Fibroblast of lung (primary cell): ENCODE results near the gene DOLK. TPM values are rescaled to one million over a fixed set of nuclear protein-coding genes. Genes with fewer than 3 reads are reported as not detected.
A peak's percentile ranks its signal among the peaks of the same experiment; 100 is the strongest.

Source experiments
- DNase-seq, 2 donors: peaks; one replicate each; pipeline versions ENCODE4 v3.0.0 to v3.0.0-alpha.2; 2010; ENCODE audit warnings: low read depth in 2 of 2
- H2AFZ ChIP-seq: 2 replicates; pipeline ENCODE4 v1.5.1; 2012; ENCODE audit warnings: low read length, control low read depth, inconsistent platforms
- H3K27ac ChIP-seq: 2 replicates; pipeline ENCODE4 v1.5.1; 2011; ENCODE audit warnings: low read length, control low read depth; ENCODE audit not compliant: insufficient read depth
- H3K27me3 ChIP-seq: 2 replicates; pipeline ENCODE4 v1.5.1; 2011; ENCODE audit warnings: mild to moderate bottlenecking, low read length; ENCODE audit not compliant: control insufficient read depth, insufficient read depth
- H3K36me3 ChIP-seq: 2 replicates; pipeline ENCODE4 v1.5.1; 2011; ENCODE audit warnings: low read length; ENCODE audit not compliant: control insufficient read depth, insufficient read depth
- H3K4me1 ChIP-seq: 2 replicates; pipeline ENCODE4 v1.5.1; 2011; ENCODE audit warnings: low read length; ENCODE audit not compliant: control insufficient read depth, insufficient read depth; ENCODE audit errors: extremely low read depth
- H3K4me2 ChIP-seq: 2 replicates; pipeline ENCODE4 v1.5.1; 2011; ENCODE audit warnings: low read length, control low read depth; ENCODE audit not compliant: insufficient read depth; ENCODE audit errors: extremely low read depth
- H3K4me3 ChIP-seq, 4 experiments: fragments of 200-600 bp in 1 of 4; sonication (generic) in 1 of 4; replicated peaks in 1 of 4; 2 replicates each; pipeline ENCODE4 v1.5.1; 2011 to 2016; ENCODE audit warnings: low read length in 4 of 4, low read depth in 3 of 4, mild to moderate bottlenecking in 3 of 4, control low read depth in 2 of 4, inconsistent platforms in 1 of 4, mixed read lengths in 1 of 4; ENCODE audit not compliant: insufficient read depth in 1 of 4; ENCODE audit errors: control extremely low read depth in 1 of 4
- H3K79me2 ChIP-seq: 2 replicates; pipeline ENCODE4 v1.5.1; 2012; ENCODE audit warnings: mild to moderate bottlenecking, low read length, inconsistent platforms; ENCODE audit not compliant: control insufficient read depth, insufficient read depth
- H3K9ac ChIP-seq: 2 replicates; pipeline ENCODE4 v1.5.1; 2011; ENCODE audit warnings: mild to moderate bottlenecking, low read length, control low read depth; ENCODE audit not compliant: insufficient read depth
- H3K9me3 ChIP-seq: 2 replicates; pipeline ENCODE4 v1.5.1; 2012; ENCODE audit warnings: low read depth, low read length; ENCODE audit not compliant: control insufficient read depth, insufficient read depth
- H4K20me1 ChIP-seq: 2 replicates; pipeline ENCODE4 v1.5.1; 2011; ENCODE audit warnings: low read length; ENCODE audit not compliant: control insufficient read depth, insufficient read depth; ENCODE audit errors: extremely low read depth
- CTCF ChIP-seq, 2 donors: IDR thresholded peaks in 1 of 2; conservative IDR thresholded peaks in 1 of 2; 1 replicate in 1 of 2; 2 replicates in 1 of 2; pipeline ENCODE4 v1.5.1; 2011 to 2012; ENCODE audit warnings: low read length in 2 of 2, control low read depth in 1 of 2, inconsistent platforms in 1 of 2, low read depth in 1 of 2, mild to moderate bottlenecking in 1 of 2
- EZH2 ChIP-seq: IDR thresholded peaks from 2 replicates; pipeline ENCODE4 v1.5.1; 2012; ENCODE audit warnings: low read length, control low read depth, mild to moderate bottlenecking; ENCODE audit errors: missing control alignments
- polyA plus RNA-seq, 2 donors: library from polyadenylated mRNA; depleted of rRNA in 1 of 2; stranded (reverse) in 1 of 2; unstranded in 1 of 2; fragments of >200 nt; gene quantifications; 2 replicates each; pipeline ENCODE4 v1.2.1, GENCODE V29; 2011 to 2012; ENCODE audit warnings: missing spikeins in 1 of 2
- total RNA-seq: library from RNA; depleted of rRNA; stranded (reverse); fragments of >200 nt; gene quantifications from 2 replicates; pipeline ENCODE4 v1.2.1, GENCODE V29; 2014

Gene DOLK
- total and polyA plus RNA-seq, 2 donors (not counting 1 experiment from before 2014, with no cell fraction given), result 29.9 to 31.4 TPM

DNA sequence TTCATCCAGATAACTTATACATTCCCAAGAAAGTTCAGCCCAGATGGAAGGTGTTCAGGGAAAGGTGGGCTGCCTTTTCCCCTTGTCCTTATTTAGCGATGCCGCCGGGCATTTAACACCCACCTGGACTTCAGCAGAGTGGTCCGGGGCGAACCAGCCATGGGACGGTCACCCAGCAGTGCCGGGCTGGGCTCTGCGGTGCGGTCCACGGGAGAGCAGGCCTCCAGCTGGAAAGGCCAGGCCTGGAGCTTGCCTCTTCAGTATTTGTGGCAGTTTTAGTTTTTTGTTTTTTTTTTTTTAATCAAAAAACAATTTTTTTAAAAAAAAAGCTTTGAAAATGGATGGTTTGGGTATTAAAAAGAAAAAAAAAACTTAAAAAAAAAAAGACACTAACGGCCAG is 30.7 kb downstream of the DOLK start:
- no peak overlapping the region for H2AFZ ChIP-seq
- H3K9ac ChIP-seq, result no peak overlapping the region

GRCh38 chr9:128916204-128916603 is 31.2 kb downstream of the DOLK start:
- no peaks in the 10 kb centered on the region for H4K20me1 ChIP-seq
- H3K27me3 ChIP-seq, result no peaks in the 10 kb centered on the region
- H3K4me2 ChIP-seq, result no peak overlapping the region
- no peak for DNase-seq
- peaks cover 30% of the 10 kb centered on the region for H3K79me2 ChIP-seq
- no peaks in the 10 kb centered on the region for H3K9me3 ChIP-seq
- H3K27ac ChIP-seq, result no peak overlapping the region
- H2AFZ ChIP-seq, result no peak overlapping the region
- peaks cover 42% of the 10 kb centered on the region for H3K4me1 ChIP-seq
- H3K9ac ChIP-seq, result no peak overlapping the region
- H3K4me3 ChIP-seq, result no peak overlapping the region
- TF ChIP-seq CTCF (conservative IDR thresholded peaks at IDR 0.05 in 1 of 2, IDR thresholded peaks at IDR 0.05 in 1 of 2; ENCODE audit: low read depth in 1 of 2, low read length in 2 of 2) (no peak), EZH2 (no peak)
- peaks cover 18% of the 10 kb centered on the region for H3K36me3 ChIP-seq

More for the DNA sequence above, 30.7 kb downstream of the DOLK start:
- Histone ChIP-seq H3K27me3 (no peaks in the 10 kb centered on the region), H3K4me1 (peaks cover 39% of the 10 kb centered on the region), H3K27ac (peak overlapping the region; percentile 6), H3K4me2 (no peak overlapping the region), H3K9me3 (no peaks in the 10 kb centered on the region), H3K79me2 (peaks cover 30% of the 10 kb centered on the region), H3K4me3 (no peak overlapping the region), H3K36me3 (peaks cover 18% of the 10 kb centered on the region), H4K20me1 (no peaks in the 10 kb centered on the region)
- no peak for DNase-seq
- TF ChIP-seq EZH2 (no peak), CTCF (conservative IDR thresholded peaks at IDR 0.05 in 1 of 2, IDR thresholded peaks at IDR 0.05 in 1 of 2; ENCODE audit: low read depth in 1 of 2, low read length in 2 of 2) (no peak)

- Histone ChIP-seq H3K9me3 (no peaks in the 10 kb centered on the region), H4K20me1 (no peaks in the 10 kb centered on the region), H3K27me3 (no peaks in the 10 kb centered on the region), H3K79me2 (peaks cover 39% of the 10 kb centered on the region), H3K36me3 (peaks cover 22% of the 10 kb centered on the region), H3K4me3 (no peak overlapping the region), H3K4me2 (no peak overlapping the region), H3K27ac (no peak overlapping the region), H3K9ac (no peak overlapping the region), H3K4me1 (peaks cover 39% of the 10 kb centered on the region), H2AFZ (no peak overlapping the region)
- no peak for DNase-seq
- TF ChIP-seq CTCF (conservative IDR thresholded peaks at IDR 0.05 in 1 of 2, IDR thresholded peaks at IDR 0.05 in 1 of 2; ENCODE audit: low read depth in 1 of 2, low read length in 2 of 2), result no peak
- no peak for TF ChIP-seq EZH2
Measured at GRCh38 chr9:128913995-128914772, 33.2 kb downstream of the DOLK start.
